GM19467 (cell line): ENCODE results near the gene DIS3.
"Not testable (repeated sequence)": the region's sequence is repeated elsewhere in the genome, so short reads cannot be mapped to it uniquely, and the experiment has no call there.

Source experiments
- ATAC-seq: cut with Tn5 transposase; IDR thresholded peaks from one replicate; pipeline ENCODE4 v1.9.1; 2021; ENCODE audit warnings: mild to moderate bottlenecking, moderate library complexity; ENCODE audit not compliant: unreplicated experiment

DIS3 gene, protein sequence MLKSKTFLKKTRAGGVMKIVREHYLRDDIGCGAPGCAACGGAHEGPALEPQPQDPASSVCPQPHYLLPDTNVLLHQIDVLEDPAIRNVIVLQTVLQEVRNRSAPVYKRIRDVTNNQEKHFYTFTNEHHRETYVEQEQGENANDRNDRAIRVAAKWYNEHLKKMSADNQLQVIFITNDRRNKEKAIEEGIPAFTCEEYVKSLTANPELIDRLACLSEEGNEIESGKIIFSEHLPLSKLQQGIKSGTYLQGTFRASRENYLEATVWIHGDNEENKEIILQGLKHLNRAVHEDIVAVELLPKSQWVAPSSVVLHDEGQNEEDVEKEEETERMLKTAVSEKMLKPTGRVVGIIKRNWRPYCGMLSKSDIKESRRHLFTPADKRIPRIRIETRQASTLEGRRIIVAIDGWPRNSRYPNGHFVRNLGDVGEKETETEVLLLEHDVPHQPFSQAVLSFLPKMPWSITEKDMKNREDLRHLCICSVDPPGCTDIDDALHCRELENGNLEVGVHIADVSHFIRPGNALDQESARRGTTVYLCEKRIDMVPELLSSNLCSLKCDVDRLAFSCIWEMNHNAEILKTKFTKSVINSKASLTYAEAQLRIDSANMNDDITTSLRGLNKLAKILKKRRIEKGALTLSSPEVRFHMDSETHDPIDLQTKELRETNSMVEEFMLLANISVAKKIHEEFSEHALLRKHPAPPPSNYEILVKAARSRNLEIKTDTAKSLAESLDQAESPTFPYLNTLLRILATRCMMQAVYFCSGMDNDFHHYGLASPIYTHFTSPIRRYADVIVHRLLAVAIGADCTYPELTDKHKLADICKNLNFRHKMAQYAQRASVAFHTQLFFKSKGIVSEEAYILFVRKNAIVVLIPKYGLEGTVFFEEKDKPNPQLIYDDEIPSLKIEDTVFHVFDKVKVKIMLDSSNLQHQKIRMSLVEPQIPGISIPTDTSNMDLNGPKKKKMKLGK

DNA sequence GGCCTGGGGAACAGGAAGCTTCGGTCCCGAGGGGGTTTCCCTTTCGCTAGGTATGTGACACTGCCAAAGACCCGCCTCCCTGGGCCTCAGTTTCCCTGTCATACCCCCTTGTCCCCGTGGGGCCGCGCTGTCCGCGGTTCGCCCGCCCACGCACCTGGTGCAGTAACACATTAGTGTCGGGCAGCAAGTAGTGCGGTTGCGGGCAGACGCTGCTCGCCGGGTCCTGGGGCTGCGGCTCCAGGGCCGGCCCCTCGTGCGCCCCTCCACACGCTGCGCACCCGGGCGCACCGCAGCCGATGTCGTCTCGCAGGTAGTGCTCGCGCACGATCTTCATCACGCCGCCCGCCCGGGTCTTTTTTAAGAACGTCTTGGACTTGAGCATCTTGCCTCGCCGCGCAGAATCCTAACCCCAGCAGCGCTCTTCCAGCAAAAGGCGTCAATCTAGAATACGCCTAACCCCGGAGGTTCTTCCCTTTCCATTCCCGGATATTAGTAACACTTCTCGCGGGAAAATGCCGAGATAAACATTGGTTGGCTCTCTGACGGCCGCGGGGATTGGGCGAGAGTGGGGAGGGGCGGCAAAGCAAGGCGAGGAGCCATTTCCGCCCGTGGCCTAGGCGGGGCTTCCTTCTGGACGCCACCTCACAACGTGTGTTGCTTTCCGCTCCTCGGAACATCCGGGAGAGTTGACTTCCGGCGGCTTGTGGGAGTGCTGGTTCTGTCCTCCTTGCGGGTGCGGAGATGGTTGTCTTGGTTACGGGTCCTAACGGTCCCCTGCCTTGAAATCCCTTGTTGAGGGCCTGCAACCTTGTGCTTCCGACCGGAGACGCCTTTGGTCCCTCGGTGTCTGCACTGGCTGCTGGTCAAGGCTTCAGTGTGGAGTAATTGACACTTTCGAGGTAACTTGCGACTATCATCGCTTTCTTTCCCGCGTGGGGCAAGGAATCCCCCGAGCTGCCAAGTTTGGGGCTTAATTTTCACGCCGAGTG is at the start of gene DIS3, which contains the start of gene PIBF1:
Gene DIS3 (minus strand): TSS at position 450 of the 989 bp plus-strand sequence. CDS start 68 bp downstream, at position 382.
Gene PIBF1 (plus strand): TSS at position 683 of the 989 bp plus-strand sequence. CDS start 1,337 bp downstream, outside the sequence.
- peak; percentile 98 for ATAC-seq

DNA sequence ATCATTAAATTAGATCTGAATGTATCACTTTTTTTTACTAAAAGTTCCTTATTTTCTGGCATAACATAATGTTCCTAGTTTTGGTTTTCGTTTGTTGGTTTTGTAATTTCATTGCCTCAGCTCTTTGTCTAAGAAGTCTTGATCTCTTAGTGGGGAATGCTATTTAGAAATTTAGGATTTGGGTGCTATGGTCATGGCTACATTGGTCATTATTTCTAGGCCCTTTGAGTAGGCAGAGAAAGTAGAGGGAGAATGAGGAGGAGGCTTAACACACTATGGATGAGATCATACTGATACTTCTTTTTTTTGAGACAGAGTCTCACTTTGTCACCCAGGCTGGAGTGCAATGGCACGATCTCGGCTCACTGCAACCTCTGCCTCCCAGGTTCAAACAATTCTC is 42.0 kb upstream of the DIS3 start:
- ATAC-seq = no peak

DNA sequence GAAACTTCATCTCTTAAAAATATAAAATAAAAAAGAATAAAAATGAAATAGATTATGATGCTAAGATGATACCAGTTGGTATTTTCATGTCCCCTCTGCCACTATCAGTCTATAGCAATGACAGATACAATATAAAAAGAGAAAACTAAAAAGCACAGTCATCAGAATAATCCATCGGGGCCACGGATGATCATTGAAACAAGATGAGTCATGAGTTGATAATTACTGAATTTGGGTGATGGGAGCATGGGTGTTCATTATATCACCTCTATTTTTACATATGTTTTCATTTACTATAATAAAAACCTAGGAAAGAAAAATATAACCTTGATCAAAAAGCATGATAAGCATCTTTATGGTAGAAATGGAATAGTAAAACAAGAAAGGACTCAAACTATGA is 41.4 kb upstream of the DIS3 start:
- no peak for ATAC-seq

DNA sequence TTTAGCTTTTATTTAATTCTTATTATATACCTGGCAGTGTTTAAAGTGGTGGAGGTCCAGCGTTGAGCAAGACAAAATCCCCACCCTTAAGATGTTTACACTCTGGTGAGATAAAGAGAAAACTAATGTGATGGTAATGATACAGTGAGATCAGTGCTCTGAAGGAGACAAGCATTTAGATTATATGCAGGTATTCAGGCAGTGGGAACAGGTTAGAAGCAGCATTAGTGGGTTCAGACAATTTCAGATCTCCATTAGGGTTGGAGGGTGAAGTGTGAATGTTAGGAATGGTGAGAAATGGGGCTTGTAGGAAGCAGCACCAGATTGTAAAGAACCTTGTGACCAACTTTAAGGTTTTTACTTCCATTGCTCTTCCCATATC is 39.2 kb upstream of the DIS3 start:
- no peak for ATAC-seq

DNA sequence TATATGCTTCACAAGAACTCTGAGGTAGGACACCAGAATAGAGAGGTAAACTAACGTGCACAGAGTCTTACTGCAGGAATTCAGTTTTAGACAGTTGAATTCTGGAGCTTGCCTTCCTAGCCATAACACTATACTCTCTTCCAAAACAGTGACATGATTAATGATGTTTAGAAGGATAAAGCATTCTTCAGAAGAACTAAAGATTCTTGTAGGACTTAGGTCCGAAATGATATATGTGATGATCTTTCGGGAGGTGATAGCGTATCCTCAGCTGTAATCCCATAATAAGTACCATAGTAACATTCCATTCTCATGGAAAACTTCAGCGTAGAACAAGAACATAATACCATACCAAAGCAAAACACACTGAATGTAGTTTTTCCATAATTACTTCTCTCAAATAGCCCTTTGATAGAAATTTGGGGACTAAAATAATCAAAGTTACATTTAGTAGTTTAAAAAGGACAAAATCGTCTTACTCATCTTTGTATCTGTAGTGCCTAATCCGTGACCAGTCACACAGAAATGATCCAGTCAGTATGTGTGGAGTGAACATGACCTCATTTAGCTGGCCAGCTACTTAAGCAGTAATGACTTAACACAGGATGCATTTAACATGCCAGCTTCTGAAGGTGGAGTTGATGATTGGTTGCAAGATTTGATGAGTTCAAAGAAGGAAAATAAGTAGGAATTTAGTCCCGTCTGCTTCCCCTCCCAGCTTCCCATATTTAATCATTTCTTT is 38.6 kb upstream of the DIS3 start:
- no peak for ATAC-seq

DNA sequence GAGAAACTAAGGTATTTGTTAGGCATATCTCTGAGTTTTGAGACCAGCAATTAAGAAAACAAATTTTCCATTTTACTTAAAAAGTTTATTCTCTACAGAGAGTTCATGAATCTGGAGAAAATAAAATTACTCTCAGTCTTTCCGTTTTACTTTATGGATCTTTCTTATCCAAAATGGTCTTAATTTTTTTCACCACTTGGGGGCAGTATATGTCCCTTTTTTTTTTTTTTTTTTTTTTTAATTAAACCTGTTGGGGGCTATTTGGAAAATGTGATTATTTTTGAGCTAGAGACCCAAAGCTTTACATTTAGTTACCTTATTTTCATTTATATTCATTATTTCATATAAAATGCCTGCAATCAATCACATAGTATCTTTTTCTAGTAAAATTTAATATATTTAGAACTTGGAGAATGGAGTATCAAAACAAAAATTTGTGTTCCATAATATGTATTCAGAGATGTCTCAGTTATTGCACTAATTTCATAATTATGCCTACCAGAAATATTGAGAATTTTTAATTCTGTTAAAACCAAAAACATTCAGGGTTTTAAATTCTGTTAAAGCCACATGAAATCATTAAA is 27.3 kb upstream of the DIS3 start:
- ATAC-seq = no peak

DNA sequence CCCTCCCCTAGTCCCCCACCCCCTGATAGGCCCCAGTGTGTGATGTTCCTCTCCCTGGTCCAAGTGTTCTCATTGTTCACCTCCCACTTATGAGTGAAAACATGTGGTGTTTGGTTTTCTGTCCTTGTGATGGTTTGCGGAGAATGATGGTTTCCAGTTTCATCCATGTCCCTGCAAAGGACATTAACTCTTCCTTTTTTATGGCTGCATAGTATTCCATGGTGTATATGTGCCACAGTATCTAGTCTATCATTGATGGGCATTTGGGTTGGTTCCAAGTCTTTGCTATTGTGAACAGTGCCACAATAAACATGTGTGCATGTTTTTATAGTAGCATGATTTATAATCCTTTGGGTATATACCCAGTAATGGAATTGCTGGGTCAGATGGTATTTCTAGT is 24.8 kb upstream of the DIS3 start:
- ATAC-seq = not testable (repeated sequence)

DNA sequence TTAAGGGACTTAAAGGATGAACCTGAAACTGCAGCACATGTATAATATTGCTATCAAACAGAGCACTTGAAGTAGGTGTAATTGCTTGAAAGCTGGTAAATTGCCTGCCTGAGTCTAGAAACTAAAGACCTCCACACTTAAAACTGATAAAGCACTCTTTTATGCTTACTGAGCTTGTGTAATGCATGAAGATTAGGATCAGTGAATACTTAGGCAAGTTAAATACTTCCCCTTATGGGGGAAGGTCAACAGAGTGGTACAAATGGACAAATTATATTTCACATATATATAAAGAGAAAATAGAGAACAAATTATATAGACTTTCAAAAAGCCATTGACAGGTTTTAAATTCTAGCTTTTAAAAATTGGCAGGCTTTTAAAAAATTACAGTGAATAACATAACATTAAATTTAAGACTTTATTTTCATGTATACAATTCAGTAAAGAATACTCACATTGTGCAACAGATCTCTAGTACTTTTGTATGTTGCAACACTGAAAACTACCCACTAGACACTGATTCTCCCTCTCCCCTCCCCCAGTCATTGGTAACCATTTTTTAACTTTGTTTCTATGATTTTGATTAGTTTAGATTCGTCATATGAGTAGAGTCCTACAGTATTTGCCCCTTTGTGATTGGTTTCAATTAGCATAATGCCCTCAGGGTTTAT is 24.1 kb upstream of the DIS3 start:
- no peak for ATAC-seq

DNA sequence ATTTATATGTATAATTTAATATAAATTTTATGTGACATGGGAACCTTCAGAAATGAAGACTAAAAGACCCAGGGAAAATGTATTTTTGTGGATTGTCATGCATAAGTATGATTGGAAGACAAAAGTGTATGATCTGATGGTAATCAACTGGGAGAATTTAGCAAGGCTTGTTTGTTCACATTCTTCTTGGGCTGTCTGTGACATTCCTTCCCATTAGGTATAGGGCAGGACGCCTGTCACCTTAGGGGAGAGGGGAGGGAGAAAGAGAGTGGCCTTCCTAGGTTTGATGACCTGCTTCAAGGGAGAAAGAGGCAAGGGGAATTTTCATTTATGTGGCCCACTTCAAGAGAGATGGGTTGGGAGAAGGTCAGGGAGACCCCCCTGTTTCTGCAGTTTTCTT is 22.6 kb upstream of the DIS3 start:
- ATAC-seq = no peak

DNA sequence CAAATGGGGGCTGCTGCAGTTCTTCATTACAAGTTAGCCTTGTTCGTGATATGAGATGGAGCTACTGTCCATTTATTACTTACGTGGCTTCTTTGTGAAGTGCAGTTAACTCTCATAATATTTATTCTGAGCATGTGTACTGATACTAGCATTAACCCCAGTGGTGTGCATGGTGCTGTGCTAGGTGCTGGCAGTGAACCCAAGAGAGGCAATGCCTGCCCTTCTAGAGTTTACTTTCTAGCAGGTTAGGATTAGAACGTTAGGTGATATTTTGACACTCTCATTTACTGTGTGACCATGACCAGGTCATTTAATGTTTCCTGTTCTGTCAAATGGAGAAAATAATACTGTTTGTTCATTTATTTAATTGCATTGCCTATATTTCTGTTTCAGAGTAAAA is 17.1 kb upstream of the DIS3 start:
- no peak for ATAC-seq

DNA sequence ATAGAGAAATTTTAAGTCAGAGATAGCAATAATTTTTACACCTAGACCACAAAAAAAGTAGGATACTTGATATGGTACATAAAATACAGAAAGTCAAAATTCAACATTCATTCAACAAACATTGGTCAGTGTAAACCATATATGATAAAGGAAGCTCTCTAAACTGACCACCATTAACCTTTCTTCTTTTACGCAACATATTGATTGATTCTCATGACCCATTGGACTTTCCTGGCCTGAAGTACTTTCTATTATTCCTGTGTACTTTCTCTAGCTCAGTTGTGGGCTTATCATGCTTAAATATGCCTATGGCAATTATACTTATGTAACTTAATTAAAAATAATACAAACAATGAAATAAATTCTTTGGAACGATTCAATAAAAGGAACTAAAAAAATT is 10.9 kb upstream of the DIS3 start:
- ATAC-seq = no peak

DNA sequence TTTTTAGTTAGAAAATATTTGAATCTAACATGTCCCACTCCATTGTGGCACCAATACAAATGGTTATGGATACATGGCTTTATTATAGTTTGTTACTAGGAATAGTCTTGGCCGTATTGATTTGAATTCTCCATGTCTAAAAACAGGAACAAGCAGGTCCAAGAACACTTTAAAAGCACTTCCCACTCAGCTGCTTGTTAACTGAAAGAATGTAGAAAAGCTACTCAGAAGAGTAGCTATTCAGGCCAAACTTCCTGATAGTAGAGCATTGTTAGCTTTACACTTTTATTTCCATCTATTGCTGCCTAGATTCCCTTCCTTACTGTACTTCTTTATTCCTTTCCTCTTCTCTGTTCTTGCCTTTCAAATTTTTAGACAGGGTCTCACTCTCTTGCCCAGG is 7.1 kb upstream of the DIS3 start:
- no peak for ATAC-seq

DNA sequence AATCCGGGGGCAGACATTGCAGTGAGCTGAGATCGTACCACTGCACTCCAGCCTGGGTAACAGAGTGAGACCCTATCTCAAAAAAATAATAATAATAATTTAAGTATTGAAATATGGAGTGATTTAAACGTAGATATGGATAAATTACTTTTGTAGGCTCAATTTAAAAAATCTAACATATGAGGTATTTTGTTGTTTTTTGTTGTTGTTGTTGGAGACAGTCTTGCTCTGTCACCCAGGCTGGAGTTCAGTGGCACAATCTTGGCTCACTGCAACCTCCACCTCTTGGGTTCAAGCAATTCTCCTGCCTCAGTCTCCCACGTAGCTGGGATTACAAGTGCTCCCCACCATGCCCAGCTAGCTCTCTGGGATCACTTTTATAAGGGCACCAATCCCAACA is 3.0 kb upstream of the DIS3 start:
- not testable (repeated sequence) for ATAC-seq

DNA sequence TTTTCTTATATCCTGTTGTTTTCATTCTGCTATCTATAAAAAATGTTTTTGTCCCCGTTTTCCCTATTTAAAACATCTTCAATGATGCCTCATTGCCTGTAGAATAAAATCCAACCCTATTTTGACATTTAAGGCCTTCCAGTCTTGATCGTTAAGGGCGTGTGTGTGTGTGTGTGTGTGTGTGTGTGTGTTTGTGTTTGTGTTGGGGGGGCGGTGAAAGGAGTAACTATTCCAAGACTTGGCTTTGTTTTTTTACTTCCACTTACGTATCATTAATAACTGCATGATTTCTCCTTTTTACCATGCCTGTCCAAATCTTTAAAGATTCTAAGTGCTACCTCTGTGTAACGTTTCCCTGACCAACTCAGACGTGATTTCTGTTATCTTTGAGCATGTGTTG is 1.0 kb upstream of the DIS3 start:
- ATAC-seq = no peak

DNA sequence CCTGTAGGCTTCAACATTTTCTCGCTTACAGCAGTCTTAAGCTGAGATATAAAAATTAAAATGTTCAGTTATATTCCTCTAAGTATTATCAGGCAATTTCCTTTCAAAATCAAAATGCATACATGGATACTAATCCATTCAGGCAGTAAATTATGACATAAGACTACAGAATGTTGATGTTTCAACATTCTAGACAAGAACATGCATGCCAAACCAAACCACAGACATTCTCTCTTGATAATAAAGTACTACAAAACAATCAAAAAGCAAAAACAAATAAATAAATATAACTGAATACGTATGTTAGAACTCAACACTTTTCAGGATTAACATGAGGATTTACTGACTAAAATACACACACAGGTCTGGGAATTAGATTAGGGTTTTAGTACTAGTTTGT is 7.7 kb downstream of the DIS3 start:
- ATAC-seq = no peak

DNA sequence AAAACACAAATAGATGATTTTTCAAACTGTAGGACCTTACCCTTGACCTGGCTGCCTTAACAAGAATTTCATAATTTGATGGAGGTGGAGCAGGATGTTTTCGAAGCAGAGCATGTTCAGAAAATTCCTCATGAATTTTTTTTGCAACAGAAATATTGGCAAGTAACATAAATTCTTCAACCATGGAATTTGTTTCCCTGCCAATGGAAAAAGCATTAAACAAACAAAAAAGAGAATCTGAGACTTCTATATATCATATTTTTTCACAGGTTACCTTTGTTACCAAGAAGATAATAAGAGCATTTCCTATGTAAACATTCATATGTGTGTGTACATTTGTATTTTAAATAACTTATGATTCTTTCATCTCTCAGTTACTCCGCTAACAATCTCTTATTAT is 18.3 kb downstream of the DIS3 start:
- no peak for ATAC-seq

DNA sequence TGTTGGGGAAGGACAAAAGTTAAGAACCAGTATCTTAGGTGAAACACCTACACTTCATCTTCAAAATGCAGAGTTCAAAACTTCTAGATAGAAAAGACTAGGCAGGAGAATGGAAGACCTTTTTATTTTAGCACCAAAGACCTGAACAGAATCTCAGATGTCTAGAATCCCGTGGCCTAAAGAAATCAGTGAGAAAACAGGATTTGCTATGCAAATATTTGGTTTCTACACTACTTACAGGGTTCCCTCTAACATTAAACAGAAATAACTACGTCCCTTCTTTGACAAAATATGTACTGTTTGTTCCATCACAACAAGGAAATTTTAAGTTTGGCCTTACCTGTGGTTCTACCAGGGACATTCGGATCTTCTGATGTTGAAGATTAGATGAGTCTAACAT is 21.5 kb downstream of the DIS3 start:
- no peak for ATAC-seq

DNA sequence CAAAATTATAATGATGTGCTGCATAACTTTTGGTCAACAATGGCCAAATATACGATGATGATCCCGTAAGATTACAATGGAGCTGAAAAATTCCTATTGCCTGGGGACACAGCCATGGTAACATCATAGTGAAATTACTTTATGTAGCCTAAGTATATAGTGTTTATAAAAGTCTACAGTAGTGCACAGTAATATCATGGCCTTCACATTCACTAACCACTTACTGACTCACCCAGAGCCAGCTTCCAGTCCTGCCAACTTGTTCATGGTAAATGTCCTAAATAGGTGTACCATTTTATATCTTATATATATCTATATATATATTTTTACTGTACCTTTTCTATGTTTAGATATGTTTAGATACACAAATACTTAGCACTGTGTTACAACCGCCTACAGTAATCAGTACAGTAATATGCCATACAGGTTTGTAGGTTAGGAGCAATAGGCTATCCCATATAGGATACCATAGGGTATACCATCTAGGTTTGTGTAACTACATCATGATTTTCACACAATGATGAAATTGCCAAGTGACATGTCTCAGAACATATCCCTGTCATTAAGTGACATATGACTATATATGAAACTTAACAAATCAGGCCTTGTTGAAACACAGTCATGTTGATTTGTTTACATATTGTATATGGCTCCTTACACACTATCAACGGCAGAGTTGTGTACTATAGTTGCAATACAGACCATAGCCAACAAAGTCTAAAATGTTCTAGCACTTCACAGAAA is 23.7 kb downstream of the DIS3 start:
- no peak for ATAC-seq
